Measurements from ENCODE around the gene ACTL9.
"Not testable (repeated sequence)": the region's sequence is repeated elsewhere in the genome, so short reads cannot be mapped to it uniquely, and the experiment has no call there.

ACTL9 gene

GRCh38 chr19:8698433-8699063 lies at the start of gene ACTL9:
Gene ACTL9 (minus strand): TSS chr19:8698795. CDS start chr19:8698701, 94 bp downstream.
- DNase-seq: no peak

- DNase-seq: not testable (repeated sequence)
Measured at GRCh38 chr19:8739291-8740065, 40.9 kb upstream of the ACTL9 start.

GRCh38 chr19:8738377-8738776 lies 39.8 kb upstream of the ACTL9 start:
- DNase-seq: no peak

GRCh38 chr19:8731428-8732169 lies 33.0 kb upstream of the ACTL9 start:
- DNase-seq: no peak

- DNase-seq: no peak
Measured at GRCh38 chr19:8724276-8724675, 25.7 kb upstream of the ACTL9 start.

- no peak for DNase-seq
Measured at GRCh38 chr19:8722032-8722431, 23.4 kb upstream of the ACTL9 start.

GRCh38 chr19:8721334-8721733 lies 22.7 kb upstream of the ACTL9 start, which contains the start of gene OR2Z1:
Gene OR2Z1 (plus strand): TSS chr19:8721634. CDS start chr19:8731029, 9,395 bp downstream.
- no peak for DNase-seq

- DNase-seq: not testable (repeated sequence)
Measured at GRCh38 chr19:8710337-8710736, 11.7 kb upstream of the ACTL9 start.

- DNase-seq: no peak
Measured at GRCh38 chr19:8705742-8706141, 7.1 kb upstream of the ACTL9 start.

GRCh38 chr19:8705304-8705703 lies 6.7 kb upstream of the ACTL9 start:
- DNase-seq: not testable (repeated sequence)

- no peak for DNase-seq
Measured at GRCh38 chr19:8703223-8703622, 4.6 kb upstream of the ACTL9 start.

GRCh38 chr19:8702350-8702749 lies 3.8 kb upstream of the ACTL9 start:
- no peak for DNase-seq

- no peak for DNase-seq
Measured at GRCh38 chr19:8700956-8701355, 2.4 kb upstream of the ACTL9 start.

GRCh38 chr19:8699908-8700307 lies 1.3 kb upstream of the ACTL9 start:
- DNase-seq: no peak

GRCh38 chr19:8697671-8698432 lies 743 bp downstream of the ACTL9 start:
- no peak for DNase-seq

GRCh38 chr19:8696993-8697392 lies 1.6 kb downstream of the ACTL9 start:
- no peak for DNase-seq

- no peak for DNase-seq
Measured at GRCh38 chr19:8695911-8696310, 2.7 kb downstream of the ACTL9 start.

- DNase-seq: no peak
Measured at GRCh38 chr19:8695501-8695900, 3.1 kb downstream of the ACTL9 start.

GRCh38 chr19:8690753-8691539 lies 7.6 kb downstream of the ACTL9 start:
- DNase-seq: no peak

- DNase-seq: no peak
Measured at GRCh38 chr19:8688930-8689329, 9.7 kb downstream of the ACTL9 start.

GRCh38 chr19:8686549-8686948 lies 12.0 kb downstream of the ACTL9 start:
- no peak for DNase-seq

Measured in NCI-H774 (cell line).